Loucy (cell line): ENCODE results near the gene SARM1.

Experiments used
- H2AFZ ChIP-seq: fragments of 200-600 bp; sonication (generic); 2 replicates; pipeline ENCODE4 v1.6.0; 2016; ENCODE audit warnings: antibody characterized with exemption, mild to moderate bottlenecking, low read length, moderate library complexity
- H3F3A ChIP-seq: fragments of 200-600 bp; 2 replicates; pipeline ENCODE4 v1.6.0; 2016; ENCODE audit warnings: antibody characterized with exemption, low read depth, mild to moderate bottlenecking
- H3K27me3 ChIP-seq: fragments of 200-600 bp; sonication (generic); 2 replicates; pipeline ENCODE4 v1.6.1; 2014; ENCODE audit warnings: low read length, mild to moderate bottlenecking; ENCODE audit not compliant: insufficient read depth, poor library complexity, severe bottlenecking
- H3K36me3 ChIP-seq: fragments of 200-600 bp; sonication (generic); 2 replicates; pipeline ENCODE4 v1.6.1; 2016; ENCODE audit warnings: low read length; ENCODE audit not compliant: insufficient read depth
- H3K4me1 ChIP-seq: fragments of 200-600 bp; sonication (generic); 2 replicates; pipeline ENCODE4 v1.5.1; 2014; ENCODE audit warnings: low read length, mild to moderate bottlenecking; ENCODE audit not compliant: insufficient read depth, poor library complexity, severe bottlenecking
- H3K4me2 ChIP-seq: fragments of 200-600 bp; sonication (generic); 2 replicates; pipeline ENCODE4 v1.6.0; 2014; ENCODE audit warnings: antibody characterized with exemption, low read length, low read depth, mild to moderate bottlenecking; ENCODE audit not compliant: poor library complexity, severe bottlenecking
- H3K4me3 ChIP-seq: fragments of 200-600 bp; sonication (generic); 2 replicates; pipeline ENCODE4 v1.5.1; 2014; ENCODE audit warnings: low read length, mild to moderate bottlenecking, mixed read lengths; ENCODE audit not compliant: poor library complexity, severe bottlenecking
- H3K79me2 ChIP-seq: fragments of 200-600 bp; sonication (generic); 2 replicates; pipeline ENCODE4 v1.6.1; 2014; ENCODE audit warnings: low read length; ENCODE audit not compliant: insufficient read depth
- H3K9ac ChIP-seq: fragments of 200-600 bp; sonication (generic); 2 replicates; pipeline ENCODE4 v1.6.0; 2014; ENCODE audit warnings: mild to moderate bottlenecking, low read depth, low read length, moderate library complexity; ENCODE audit not compliant: poor library complexity, severe bottlenecking
- H3K9me2 ChIP-seq: fragments of 200-600 bp; sonication (generic); replicated peaks from 2 replicates; pipeline ENCODE4 v1.6.1; 2016; ENCODE audit warnings: low read depth, low read length, mixed read lengths
- H3K9me3 ChIP-seq: fragments of 200-600 bp; sonication (generic); 2 replicates; pipeline ENCODE4 v1.6.1; 2014; ENCODE audit warnings: mild to moderate bottlenecking, antibody characterized with exemption, low read length, low read depth; ENCODE audit not compliant: insufficient read depth
- H4K20me1 ChIP-seq: fragments of 200-600 bp; sonication (generic); 2 replicates; pipeline ENCODE4 v1.6.0; 2014; ENCODE audit warnings: antibody characterized with exemption, low read length, mild to moderate bottlenecking; ENCODE audit not compliant: insufficient read depth, poor library complexity, severe bottlenecking
- CTCF ChIP-seq: fragments of 200-600 bp; sonication (generic); conservative IDR thresholded peaks from 2 replicates; pipeline ENCODE4 v1.5.1; 2014; ENCODE audit warnings: mild to moderate bottlenecking, antibody characterized with exemption, low read length
- EZH2phosphoT487 ChIP-seq: fragments of 200-600 bp; IDR thresholded peaks from 2 replicates; pipeline ENCODE4 v1.6.1; 2018; ENCODE audit warnings: antibody characterized with exemption, mild to moderate bottlenecking, moderate library complexity, borderline replicate concordance

The SARM1 gene

GRCh38 chr17:28363776-28364650, 7.5 kb upstream of the SARM1 start:
- Histone ChIP-seq H3F3A (no peaks in the 10 kb centered on the region), H4K20me1 (no peaks in the 10 kb centered on the region), H3K79me2 (peaks cover 2% of the 10 kb centered on the region; the same call in 1 of the 2 replicates), H3K4me1 (no peaks in the 10 kb centered on the region), H3K4me2 (no peak overlapping the region), H3K9me2 (no peaks in the 10 kb centered on the region), H3K9ac (no peak overlapping the region), H3K36me3 (peaks cover 17% of the 10 kb centered on the region; the same call in 1 of the 2 replicates), H2AFZ (no peak overlapping the region), H3K27me3 (no peaks in the 10 kb centered on the region), H3K4me3 (no peak overlapping the region), H3K9me3 (no peaks in the 10 kb centered on the region)
- TF ChIP-seq EZH2phosphoT487: no peak
- no peak for TF ChIP-seq CTCF

- H4K20me1 ChIP-seq: no peaks in the 10 kb centered on the region
Observed at GRCh38 chr17:28364665-28365363, 6.7 kb upstream of the SARM1 start, which contains the start of gene SEBOX. SEBOX (minus strand) TSS chr17:28365199; CDS start chr17:28365151, 48 bp downstream.

GRCh38 chr17:28365487-28365886, 6.0 kb upstream of the SARM1 start:
- H3K4me1 ChIP-seq: no peaks in the 10 kb centered on the region
- H3K9ac ChIP-seq: no peak overlapping the region
- H2AFZ ChIP-seq: no peak overlapping the region
- 0 out of 2 replicates have a peak, but pooled peaks cover under 1% of the 10 kb centered on the region for H3F3A ChIP-seq
- TF ChIP-seq CTCF (no peak), EZH2phosphoT487 (no peak)
- H3K36me3 ChIP-seq: peaks cover 11% of the 10 kb centered on the region; the same call in 1 of the 2 replicates
- H3K79me2 ChIP-seq: no peaks in the 10 kb centered on the region
- H3K9me2 ChIP-seq: no peaks in the 10 kb centered on the region
- no peaks in the 10 kb centered on the region for H4K20me1 ChIP-seq
- no peaks in the 10 kb centered on the region for H3K9me3 ChIP-seq
- no peak overlapping the region for H3K4me3 ChIP-seq
- no peaks in the 10 kb centered on the region for H3K27me3 ChIP-seq
- H3K4me2 ChIP-seq: no peak overlapping the region

More at GRCh38 chr17:28364665-28365363, 6.7 kb upstream of the SARM1 start, which contains the start of gene SEBOX:
- H3F3A ChIP-seq: no peaks in the 10 kb centered on the region
- H3K79me2 ChIP-seq: no peaks in the 10 kb centered on the region
- H3K27me3 ChIP-seq: no peaks in the 10 kb centered on the region
- H3K4me1 ChIP-seq: no peaks in the 10 kb centered on the region
- no peaks in the 10 kb centered on the region for H3K9me3 ChIP-seq
- no peak within 1 kb of the TSS for H3K4me3 ChIP-seq
- peaks cover 17% of the 10 kb centered on the region; the same call in 1 of the 2 replicates for H3K36me3 ChIP-seq
- H3K9me2 ChIP-seq: no peaks in the 10 kb centered on the region
- no peak within 1 kb of the TSS for H3K4me2 ChIP-seq
- H3K9ac ChIP-seq: no peak within 1 kb of the TSS
- no peak within 1 kb of the TSS for H2AFZ ChIP-seq
- TF ChIP-seq CTCF (no peak), EZH2phosphoT487 (no peak)
